PC-9 (cell line): ENCODE measurements around the gene KLF13. TPM values are rescaled to one million over a fixed set of nuclear protein-coding genes. Genes with fewer than 3 reads are reported as not detected.

Experiments
- BruUV-seq: library from RNA; stranded (reverse); fragments of 400-500 nt; replicated peaks from 2 replicates; lab custom pipeline; 2021; lab: Mats Ljungman, UMichigan
- CTCF ChIA-PET: fragments of 300-600 bp; sonication (Branson Sonifier 250); formaldehyde crosslinking; loops from one replicate; lab custom pipeline; 2022; ENCODE audit warnings: antibody characterized with exemption; lab: Charles Lee
- POLR2A ChIA-PET: fragments of 300-600 bp; sonication (Branson Sonifier 250); formaldehyde crosslinking; loops from one replicate; lab custom pipeline; 2022; ENCODE audit warnings: antibody characterized with exemption; ENCODE audit not compliant: unreplicated experiment; lab: Charles Lee
- DNase-seq, 2 experiments: peaks; one replicate each; pipeline versions ENCODE4 v3.0.0 to v3.0.0-alpha.2; 2015 to 2022; ENCODE audit warnings: mixed read lengths in 1 of 2
- H2AFZ ChIP-seq: fragments of 200-600 bp; sonication (generic); 2 replicates; pipeline ENCODE4 v1.8.1; 2017; ENCODE audit warnings: antibody characterized with exemption
- H3F3A ChIP-seq: fragments of 200-600 bp; sonication (generic); 2 replicates; pipeline ENCODE4 v1.8.1; 2017; ENCODE audit warnings: antibody characterized with exemption, mild to moderate bottlenecking, low read depth; ENCODE audit not compliant: insufficient read depth
- H3K27ac ChIP-seq: fragments of 200-600 bp; sonication (generic); 2 replicates; pipeline ENCODE4 v1.6.1; 2016; ENCODE audit warnings: mixed run types
- H3K27me3 ChIP-seq: fragments of 200-600 bp; sonication (generic); 2 replicates; pipeline ENCODE4 v1.6.1; 2016; ENCODE audit warnings: low read depth, mixed run types; ENCODE audit not compliant: insufficient read depth
- H3K36me3 ChIP-seq: fragments of 200-600 bp; sonication (generic); 2 replicates; pipeline ENCODE4 v1.6.1; 2016; ENCODE audit warnings: low read depth, mixed run types
- H3K4me1 ChIP-seq: fragments of 200-600 bp; sonication (generic); replicated peaks from 2 replicates; pipeline ENCODE4 v1.6.1; 2016; ENCODE audit warnings: mixed run types; ENCODE audit not compliant: insufficient read depth
- H3K4me2 ChIP-seq: fragments of 200-600 bp; sonication (generic); 2 replicates; pipeline ENCODE4 v1.6.1; 2017; ENCODE audit warnings: mixed run types
- H3K4me3 ChIP-seq: fragments of 200-600 bp; sonication (generic); 2 replicates; pipeline ENCODE4 v1.6.1; 2016; ENCODE audit warnings: mixed run types
- H3K79me2 ChIP-seq: fragments of 200-600 bp; sonication (generic); 2 replicates; pipeline ENCODE4 v1.6.1; 2017; ENCODE audit warnings: low read depth, mixed run types
- H3K9me2 ChIP-seq: fragments of 200-600 bp; sonication (generic); 2 replicates; pipeline ENCODE4 v1.8.1; 2017; ENCODE audit warnings: mild to moderate bottlenecking; ENCODE audit not compliant: insufficient read depth
- H3K9me3 ChIP-seq: fragments of 200-600 bp; sonication (generic); 2 replicates; pipeline ENCODE4 v1.8.1; 2016; ENCODE audit warnings: low read depth; ENCODE audit not compliant: insufficient read depth
- H4K20me1 ChIP-seq: fragments of 200-600 bp; sonication (generic); 2 replicates; pipeline ENCODE4 v1.8.1; 2017; ENCODE audit not compliant: insufficient read depth
- CTCF ChIP-seq: fragments of 200-600 bp; sonication (generic); conservative IDR thresholded peaks from 2 replicates; pipeline ENCODE4 v1.6.1; 2017; ENCODE audit warnings: mixed run types, antibody characterized with exemption, mild to moderate bottlenecking, moderate library complexity
- EZH2 ChIP-seq: fragments of 200-600 bp; sonication (generic); IDR thresholded peaks from 2 replicates; pipeline ENCODE4 v1.8.0; 2017; ENCODE audit warnings: antibody characterized with exemption, low read depth
- intact Hi-C: fragments of 100-400 bp; cut with micrococcal nuclease; formaldehyde crosslinking; loops from one replicate; pipeline ENCODE4 v1.10.0; 2022; ENCODE audit not compliant: unreplicated experiment
- total RNA-seq: library from RNA; stranded (reverse); gene quantifications from 2 replicates; pipeline ENCODE4 v1.2.3, GENCODE V29; 2021

Gene KLF13
- total RNA-seq, 1 experiment from 2014 or later, result 3.4 TPM

GRCh38 chr15:31305796-31306425 lies 20.7 kb upstream of the KLF13 start:
- H2AFZ ChIP-seq, result no peak overlapping the region
- H3K79me2 ChIP-seq, result no peaks in the 10 kb centered on the region
- ChIA-PET POLR2A (no interaction called here), CTCF (no interaction called here)
- TF ChIP-seq EZH2 (no peak), CTCF (no peak)
- intact Hi-C loops, result no loop called here
- no peak overlapping the region for H3K4me3 ChIP-seq
- no peak overlapping the region for H3K4me2 ChIP-seq
- H3F3A ChIP-seq, result no peaks in the 10 kb centered on the region
- H3K36me3 ChIP-seq, result no peaks in the 10 kb centered on the region
- H3K27ac ChIP-seq, result no peak overlapping the region
- no peaks in the 10 kb centered on the region for H3K9me2 ChIP-seq
- BruUV-seq, result no TSS peak
- no peaks in the 10 kb centered on the region for H3K4me1 ChIP-seq
- no peak for DNase-seq
- peaks cover 55% of the 10 kb centered on the region for H3K27me3 ChIP-seq
- no peaks in the 10 kb centered on the region for H3K9me3 ChIP-seq
- no peaks in the 10 kb centered on the region for H4K20me1 ChIP-seq

GRCh38 chr15:31306426-31307269 lies 20.0 kb upstream of the KLF13 start:
- no TSS peak for BruUV-seq
- H3K36me3 ChIP-seq, result no peaks in the 10 kb centered on the region
- H3K4me3 ChIP-seq, result no peak overlapping the region
- H3K9me3 ChIP-seq, result no peaks in the 10 kb centered on the region
- H3K27me3 ChIP-seq, result peaks cover 55% of the 10 kb centered on the region
- no peaks in the 10 kb centered on the region for H4K20me1 ChIP-seq
- no peaks in the 10 kb centered on the region for H3K79me2 ChIP-seq
- intact Hi-C loops, result no loop called here
- no peak overlapping the region for H3K4me2 ChIP-seq
- ChIA-PET CTCF (no interaction called here), POLR2A (no interaction called here)
- H3K4me1 ChIP-seq, result no peaks in the 10 kb centered on the region
- no peaks in the 10 kb centered on the region for H3F3A ChIP-seq
- H3K9me2 ChIP-seq, result no peaks in the 10 kb centered on the region
- no peak overlapping the region for H3K27ac ChIP-seq
- H2AFZ ChIP-seq, result no peak overlapping the region
- TF ChIP-seq EZH2 (no peak), CTCF (no peak)
- peak in 1 of 2 experiments; percentile 13 for DNase-seq

GRCh38 chr15:31307270-31308184 lies 19.1 kb upstream of the KLF13 start:
- POLR2A ChIA-PET, result no interaction called here
- H3K36me3 ChIP-seq, result no peaks in the 10 kb centered on the region
- H3K9me2 ChIP-seq, result no peaks in the 10 kb centered on the region
- no peak overlapping the region for H3K4me2 ChIP-seq
- H3K79me2 ChIP-seq, result no peaks in the 10 kb centered on the region
- peaks cover 55% of the 10 kb centered on the region for H3K27me3 ChIP-seq
- BruUV-seq, result no TSS peak
- no peak overlapping the region for H2AFZ ChIP-seq
- intact Hi-C loops, result no loop called here
- no peak overlapping the region for H3K4me3 ChIP-seq
- CTCF ChIA-PET, result no interaction called here
- H3K27ac ChIP-seq, result no peak overlapping the region
- H3F3A ChIP-seq, result no peaks in the 10 kb centered on the region
- no peak for TF ChIP-seq EZH2
- no peak for TF ChIP-seq CTCF
- no peaks in the 10 kb centered on the region for H3K9me3 ChIP-seq
- H3K4me1 ChIP-seq, result no peaks in the 10 kb centered on the region
- no peaks in the 10 kb centered on the region for H4K20me1 ChIP-seq
- no peak for DNase-seq
